ENCODE measurements around the gene PLD3. TPM values are rescaled to one million over a fixed set of nuclear protein-coding genes. Genes with fewer than 3 reads are reported as not detected.

The PLD3 gene
- total RNA-seq, 2 donors from 2014 or later: 177 to 240 TPM

GRCh38 chr19:40317338-40317737 is 31.2 kb upstream of the PLD3 start:
- no peak for DNase-seq
- no peaks in the 10 kb centered on the region for H3K4me1 Mint-ChIP-seq
- H3K36me3 Mint-ChIP-seq (ENCODE audit: low read depth): peaks cover 22% of the 10 kb centered on the region
- Histone ChIP-seq H3K4me1 (ENCODE audit: control insufficient read depth, insufficient read depth, low read length) (no peaks in the 10 kb centered on the region), H3K36me3 (ENCODE audit: control insufficient read depth, insufficient read depth, low read length) (peaks cover 19% of the 10 kb centered on the region), H3K9ac (ENCODE audit: extremely low read depth, low read length, poor library complexity, severe bottlenecking) (no peak overlapping the region), H3K27me3 (ENCODE audit: control insufficient read depth, insufficient read depth, low read length, poor library complexity, severe bottlenecking) (no peaks in the 10 kb centered on the region), H3K27ac (ENCODE audit: low read depth, low read length) (no peak overlapping the region), H3K9me3 (ENCODE audit: control insufficient read depth, low read length) (no peaks in the 10 kb centered on the region), H3K4me3 (ENCODE audit: low read length) (no peak overlapping the region)
- no peaks in the 10 kb centered on the region for H3K9me3 Mint-ChIP-seq
- 80 to 95% methylated on average over 6 to 7 of the region's 7 CpGs for WGBS, 2 experiments (ENCODE audit: insufficient coverage in 1 of 2, insufficient read length in 1 of 2)
- H3K27ac Mint-ChIP-seq: peak overlapping the region; percentile 66
- H3K27me3 Mint-ChIP-seq (ENCODE audit: insufficient read depth): no peaks in the 10 kb centered on the region
- TF ChIP-seq CTCF (conservative IDR thresholded peaks at IDR 0.05): no peak
- H3K4me3 Mint-ChIP-seq: no peak overlapping the region

- no peak for TF ChIP-seq CTCF (conservative IDR thresholded peaks at IDR 0.05)
- no peaks in the 10 kb centered on the region for H3K4me1 ChIP-seq (ENCODE audit: control insufficient read depth, insufficient read depth, low read length)
- Mint-ChIP-seq H3K27ac (peak overlapping the region; percentile 9), H3K4me1 (no peaks in the 10 kb centered on the region), H3K4me3 (no peak overlapping the region), H3K36me3 (ENCODE audit: low read depth) (peaks cover 45% of the 10 kb centered on the region), H3K9me3 (no peaks in the 10 kb centered on the region), H3K27me3 (ENCODE audit: insufficient read depth) (no peaks in the 10 kb centered on the region)
- no peak for DNase-seq
- H3K9me3 ChIP-seq (ENCODE audit: control insufficient read depth, low read length): no peaks in the 10 kb centered on the region
- peaks cover 39% of the 10 kb centered on the region for H3K36me3 ChIP-seq (ENCODE audit: control insufficient read depth, insufficient read depth, low read length)
- H3K27ac ChIP-seq (ENCODE audit: low read depth, low read length): no peak overlapping the region
- H3K27me3 ChIP-seq (ENCODE audit: control insufficient read depth, insufficient read depth, low read length, poor library complexity, severe bottlenecking): no peaks in the 10 kb centered on the region
- H3K9ac ChIP-seq (ENCODE audit: extremely low read depth, low read length, poor library complexity, severe bottlenecking): no peak overlapping the region
- WGBS, 2 experiments (ENCODE audit: insufficient coverage in 1 of 2, insufficient read length in 1 of 2): 95 to 100% methylated on average over 3 to 7 of the region's 7 CpGs
- no peak overlapping the region for H3K4me3 ChIP-seq (ENCODE audit: low read length)
These were observed 27.9 kb upstream of the PLD3 start for GRCh38 chr19:40320558-40320935.

GRCh38 chr19:40321076-40321475 is 27.4 kb upstream of the PLD3 start:
- no peak for DNase-seq
- no peak for TF ChIP-seq CTCF (conservative IDR thresholded peaks at IDR 0.05)
- H3K27me3 Mint-ChIP-seq (ENCODE audit: insufficient read depth): no peaks in the 10 kb centered on the region
- no peaks in the 10 kb centered on the region for H3K4me1 Mint-ChIP-seq
- 96 to 97% methylated on average over 17 to 18 of the region's 18 CpGs for WGBS, 2 experiments (ENCODE audit: insufficient coverage in 1 of 2, insufficient read length in 1 of 2)
- H3K9me3 Mint-ChIP-seq: no peaks in the 10 kb centered on the region
- H3K9ac ChIP-seq (ENCODE audit: extremely low read depth, low read length, poor library complexity, severe bottlenecking): no peak overlapping the region
- no peaks in the 10 kb centered on the region for H3K9me3 ChIP-seq (ENCODE audit: control insufficient read depth, low read length)
- H3K36me3 ChIP-seq (ENCODE audit: control insufficient read depth, insufficient read depth, low read length): peaks cover 42% of the 10 kb centered on the region
- H3K27ac Mint-ChIP-seq: no peak overlapping the region
- H3K36me3 Mint-ChIP-seq (ENCODE audit: low read depth): peaks cover 49% of the 10 kb centered on the region
- H3K27ac ChIP-seq (ENCODE audit: low read depth, low read length): no peak overlapping the region
- no peaks in the 10 kb centered on the region for H3K4me1 ChIP-seq (ENCODE audit: control insufficient read depth, insufficient read depth, low read length)
- no peak overlapping the region for H3K4me3 ChIP-seq (ENCODE audit: low read length)
- H3K4me3 Mint-ChIP-seq: no peak overlapping the region
- H3K27me3 ChIP-seq (ENCODE audit: control insufficient read depth, insufficient read depth, low read length, poor library complexity, severe bottlenecking): no peaks in the 10 kb centered on the region
